HG02938 (cell line): ENCODE data around the gene GOLGA6A.

Source experiments
- ATAC-seq: cut with Tn5 transposase; IDR thresholded peaks from one replicate; pipeline ENCODE4 v1.9.1; 2021; ENCODE audit warnings: mild to moderate bottlenecking, moderate library complexity; ENCODE audit not compliant: unreplicated experiment

The GOLGA6A gene

GRCh38 chr15:74037171-74038117 is 44.9 kb downstream of the GOLGA6A start:
- ATAC-seq, result no peak

- no peak for ATAC-seq
Measured at GRCh38 chr15:74036271-74037170, 45.8 kb downstream of the GOLGA6A start.

- no peak for ATAC-seq
Measured at GRCh38 chr15:74035121-74036017, 47.0 kb downstream of the GOLGA6A start.

GRCh38 chr15:74034206-74034755 is 48.1 kb downstream of the GOLGA6A start:
- ATAC-seq, result no peak

- ATAC-seq, result no peak
Measured at GRCh38 chr15:74032606-74033561, 49.5 kb downstream of the GOLGA6A start.

GRCh38 chr15:74032046-74032445 is 50.3 kb downstream of the GOLGA6A start:
- ATAC-seq, result no peak

GRCh38 chr15:74028646-74029045 is 53.7 kb downstream of the GOLGA6A start:
- no peak for ATAC-seq

- ATAC-seq, result no peak
Measured at GRCh38 chr15:74027688-74028087, 54.7 kb downstream of the GOLGA6A start.

- ATAC-seq, result no peak
Measured at GRCh38 chr15:74025436-74025835, 56.9 kb downstream of the GOLGA6A start.

- ATAC-seq, result no peak
Measured at GRCh38 chr15:74024687-74025086, 57.7 kb downstream of the GOLGA6A start.

GRCh38 chr15:74022706-74023470 is 59.5 kb downstream of the GOLGA6A start:
- no peak for ATAC-seq
